Measurements from ENCODE around the gene MAP3K7CL.

- no peak for TF ChIP-seq CTCF (IDR thresholded peaks at IDR 0.05; ENCODE audit: insufficient read depth, low read depth, low read length)
- no peak for TF ChIP-seq EZH2 (IDR thresholded peaks at IDR 0.05; ENCODE audit: insufficient read depth, low read length)
Observed at GRCh38 chr21:29098156-29098555, 32.3 kb upstream of the MAP3K7CL start.
